HFFc6 (cell line): Measurements from ENCODE around the gene EPPIN. TPM values are rescaled to one million over a fixed set of nuclear protein-coding genes. Genes with fewer than 3 reads are reported as not detected.
A peak's percentile ranks its signal among the peaks of the same experiment; 100 is the strongest.

Source experiments
- DNase-seq: peaks from one replicate; pipeline ENCODE4 v3.0.0-alpha.2; 2018
- H3K27ac Mint-ChIP-seq: 2 replicates; pipeline ENCODE4 v1.8.0; 2020; ENCODE audit warnings: mild to moderate bottlenecking, mixed read lengths
- H3K27me3 Mint-ChIP-seq: 2 replicates; pipeline ENCODE4 v1.8.0; 2021; ENCODE audit warnings: mild to moderate bottlenecking, moderate library complexity, mixed read lengths; ENCODE audit not compliant: insufficient read depth
- H3K36me3 Mint-ChIP-seq: 2 replicates; pipeline ENCODE4 v1.8.0; 2021; ENCODE audit warnings: low read depth, mixed read lengths
- H3K4me1 Mint-ChIP-seq: 2 replicates; pipeline ENCODE4 v1.8.0; 2020; ENCODE audit warnings: low read depth, mixed read lengths
- H3K4me3 Mint-ChIP-seq: 2 replicates; pipeline ENCODE4 v1.8.0; 2020; ENCODE audit warnings: mild to moderate bottlenecking, moderate library complexity, mixed read lengths
- H3K9me3 Mint-ChIP-seq: 2 replicates; pipeline ENCODE4 v1.8.0; 2020; ENCODE audit warnings: mild to moderate bottlenecking, mixed read lengths
- CTCF ChIP-seq: fragments of 200-600 bp; sonication (generic); IDR thresholded peaks from 2 replicates; pipeline ENCODE4 v1.5.0; 2021; ENCODE audit warnings: antibody characterized with exemption, mild to moderate bottlenecking
- long read RNA-seq: library from polyadenylated mRNA; unstranded; transcript quantifications from one replicate; pipeline ENCODE4 v2.0.0, GENCODE V29; 2019
- total RNA-seq, 6 experiments: library from RNA; stranded (reverse); fragmentation: NEBNext Ultra II Directional; extraction: Animal tissue kit (Norgen Biotek cat#: 25700); gene quantifications; 2 replicates in 1 of 6; 3 replicates in 5 of 6; pipeline ENCODE4 v1.2.3, GENCODE V29; 2021

The EPPIN gene
- total RNA-seq: not detected
- long read RNA-seq: 0 reads

DNA sequence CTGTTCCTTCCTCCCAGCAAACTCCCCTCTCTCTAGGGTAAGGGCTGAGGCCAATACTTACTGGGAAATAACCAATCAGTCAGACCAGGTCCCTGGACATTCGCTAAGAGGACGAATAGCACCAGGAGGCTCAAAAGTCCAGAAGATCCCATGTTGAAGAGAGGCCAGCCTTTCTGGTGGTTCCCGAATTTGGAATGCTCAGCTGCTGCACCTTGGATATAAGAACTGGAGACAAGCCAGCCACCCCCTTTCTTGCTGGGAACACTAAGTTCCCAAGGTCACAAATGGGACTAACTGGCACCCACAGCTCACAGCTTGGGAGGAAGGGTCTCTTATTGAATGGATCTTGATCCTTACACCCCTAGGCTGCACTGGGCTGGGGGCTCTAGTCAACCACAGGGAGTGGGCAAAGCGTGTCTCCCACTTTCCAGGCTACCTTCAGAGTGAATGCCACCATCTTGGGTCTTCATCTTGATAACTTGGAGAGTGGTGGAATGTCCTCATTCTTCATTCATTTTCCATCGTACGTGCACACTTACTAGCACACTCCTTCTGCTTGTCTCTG is at the start of gene EPPIN:
Gene EPPIN, minus strand, starts transcription at position 196 of the 565 bp plus-strand sequence. Its CDS starts 44 bp downstream, at position 152.
- no peak for DNase-seq
- H3K36me3 Mint-ChIP-seq: no peaks in the 10 kb centered on the region
- TF ChIP-seq CTCF: no peak
- peaks cover 11% of the 10 kb centered on the region for H3K27me3 Mint-ChIP-seq
- no peak within 1 kb of the TSS for H3K4me3 Mint-ChIP-seq
- no peaks in the 10 kb centered on the region for H3K4me1 Mint-ChIP-seq
- no peaks in the 10 kb centered on the region for H3K9me3 Mint-ChIP-seq
- H3K27ac Mint-ChIP-seq: no peak within 1 kb of the TSS

- Mint-ChIP-seq H3K36me3 (no peaks in the 10 kb centered on the region), H3K9me3 (no peaks in the 10 kb centered on the region), H3K27ac (no peak overlapping the region), H3K4me1 (no peaks in the 10 kb centered on the region), H3K4me3 (no peak overlapping the region), H3K27me3 (peaks cover 2% of the 10 kb centered on the region)
- DNase-seq: no peak
- TF ChIP-seq CTCF: no peak
Observed at GRCh38 chr20:45595235-45595634, 48.0 kb upstream of the EPPIN start.

DNA sequence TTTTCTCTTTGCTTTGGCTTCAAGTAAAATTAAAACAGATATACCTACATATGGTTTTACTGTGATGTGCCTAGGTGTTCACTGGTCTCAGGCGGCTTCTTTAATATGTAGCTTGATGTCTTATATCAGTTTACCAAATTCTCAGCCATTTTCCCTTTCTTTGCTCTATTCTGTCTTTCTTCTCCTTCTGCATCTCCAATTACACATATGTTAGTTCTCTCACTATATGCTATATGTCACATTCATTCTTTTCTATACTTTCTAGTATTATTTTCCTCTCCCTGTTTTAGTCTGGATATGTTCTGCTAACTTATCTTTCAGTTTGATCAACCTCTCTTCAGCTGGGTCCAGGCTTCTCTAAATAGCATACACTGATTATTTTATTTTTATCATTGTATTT is 46.3 kb upstream of the EPPIN start:
- no peak for TF ChIP-seq CTCF
- H3K9me3 Mint-ChIP-seq: no peaks in the 10 kb centered on the region
- H3K36me3 Mint-ChIP-seq: no peaks in the 10 kb centered on the region
- H3K4me1 Mint-ChIP-seq: no peaks in the 10 kb centered on the region
- H3K4me3 Mint-ChIP-seq: no peak overlapping the region
- H3K27ac Mint-ChIP-seq: no peak overlapping the region
- peaks cover 6% of the 10 kb centered on the region for H3K27me3 Mint-ChIP-seq
- no peak for DNase-seq

GRCh38 chr20:45592574-45593189 is 45.5 kb upstream of the EPPIN start:
- Mint-ChIP-seq H3K4me1 (no peaks in the 10 kb centered on the region), H3K36me3 (no peaks in the 10 kb centered on the region), H3K9me3 (no peaks in the 10 kb centered on the region), H3K4me3 (no peak overlapping the region), H3K27me3 (peaks cover 11% of the 10 kb centered on the region; the same call in 1 of the 2 replicates), H3K27ac (no peak overlapping the region)
- TF ChIP-seq CTCF: peak; percentile 82
- peak; percentile 66 for DNase-seq

DNA sequence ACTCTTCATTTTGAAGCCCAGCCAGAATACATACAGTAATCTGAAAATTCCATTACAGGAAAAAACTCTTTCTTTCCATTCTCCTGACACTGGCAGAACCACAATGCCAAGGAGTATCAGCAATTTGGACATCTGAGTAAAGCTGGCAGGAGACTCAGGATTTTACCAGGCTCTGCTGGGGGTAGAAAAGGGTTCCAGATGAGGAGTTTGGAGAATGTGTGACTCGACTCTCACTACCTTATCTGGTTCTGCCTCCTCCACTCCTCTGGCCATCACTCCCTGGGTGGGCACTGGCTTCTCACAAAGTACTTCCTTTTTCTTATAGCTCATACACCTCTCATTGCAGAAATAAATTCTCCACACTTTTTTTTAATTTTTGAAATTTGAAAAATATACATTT is 42.5 kb upstream of the EPPIN start:
- no peaks in the 10 kb centered on the region for H3K36me3 Mint-ChIP-seq
- H3K4me1 Mint-ChIP-seq: no peaks in the 10 kb centered on the region
- H3K9me3 Mint-ChIP-seq: no peaks in the 10 kb centered on the region
- DNase-seq: no peak
- H3K27ac Mint-ChIP-seq: no peak overlapping the region
- H3K4me3 Mint-ChIP-seq: no peak overlapping the region
- TF ChIP-seq CTCF: no peak
- H3K27me3 Mint-ChIP-seq: peaks cover 17% of the 10 kb centered on the region
